Keratinocyte (primary cell): ENCODE measurements around the gene CD47. TPM values are rescaled to one million over a fixed set of nuclear protein-coding genes. Genes with fewer than 3 reads are reported as not detected.

Source experiments
- DNase-seq: peaks from one replicate; pipeline ENCODE4 v3.0.0-alpha.2; 2011; ENCODE audit warnings: low read depth, missing footprints, low spot score
- FAIRE-seq: peaks from 2 replicates; lab custom pipeline; 2011; peaks lifted over from hg19 to GRCh38; lab: Jason Lieb, UNC
- H2AFZ ChIP-seq: 2 replicates; pipeline ENCODE4 v1.6.0; 2012; ENCODE audit warnings: low read length, control low read depth, inconsistent platforms; ENCODE audit not compliant: control insufficient read depth
- H3K27ac ChIP-seq: 2 replicates; pipeline ENCODE4 v1.5.1; 2011; ENCODE audit warnings: low read length; ENCODE audit not compliant: control insufficient read depth, insufficient read depth
- H3K27me3 ChIP-seq: 3 replicates; pipeline ENCODE4 v1.6.0; 2011; ENCODE audit warnings: low read length; ENCODE audit not compliant: control insufficient read depth, insufficient read depth; ENCODE audit errors: extremely low read depth
- H3K36me3 ChIP-seq, 2 experiments: 2 replicates in 1 of 2; 3 replicates in 1 of 2; pipeline ENCODE4 v1.5.1; 2011; ENCODE audit warnings: low read length in 2 of 2, mild to moderate bottlenecking in 1 of 2; ENCODE audit not compliant: control insufficient read depth in 2 of 2, insufficient read depth in 2 of 2; ENCODE audit errors: extremely low read depth in 1 of 2
- H3K4me1 ChIP-seq: 3 replicates; pipeline ENCODE4 v1.5.1; 2011; ENCODE audit warnings: low read length; ENCODE audit not compliant: control insufficient read depth, insufficient read depth; ENCODE audit errors: extremely low read depth
- H3K4me2 ChIP-seq: 3 replicates; pipeline ENCODE4 v1.6.0; 2011; ENCODE audit warnings: low read depth, low read length; ENCODE audit not compliant: control insufficient read depth, insufficient read depth; ENCODE audit errors: extremely low read depth
- H3K4me3 ChIP-seq, 3 experiments: fragments of 200-600 bp in 1 of 3; sonication (generic) in 1 of 3; 2 replicates in 2 of 3; 3 replicates in 1 of 3; pipeline ENCODE4 v1.5.1; 2011 to 2016; ENCODE audit warnings: low read length in 3 of 3, mild to moderate bottlenecking in 3 of 3, control low read depth in 2 of 3, inconsistent platforms in 1 of 3, low read depth in 1 of 3, mixed read lengths in 1 of 3, mixed run types in 1 of 3, moderate library complexity in 1 of 3; ENCODE audit not compliant: control insufficient read depth in 2 of 3, insufficient read depth in 2 of 3; ENCODE audit errors: extremely low read depth in 1 of 3
- H3K79me2 ChIP-seq: 2 replicates; pipeline ENCODE4 v1.6.0; 2012; ENCODE audit warnings: low read length; ENCODE audit not compliant: control insufficient read depth, insufficient read depth
- H3K9ac ChIP-seq: 3 replicates; pipeline ENCODE4 v1.6.0; 2011; ENCODE audit warnings: low read length; ENCODE audit not compliant: control insufficient read depth, insufficient read depth; ENCODE audit errors: extremely low read depth
- H3K9me1 ChIP-seq: 3 replicates; pipeline ENCODE4 v1.6.0; 2011; ENCODE audit warnings: low read length; ENCODE audit not compliant: control insufficient read depth, insufficient read depth; ENCODE audit errors: extremely low read depth
- H3K9me3 ChIP-seq: 2 replicates; pipeline ENCODE4 v1.5.1; 2012; ENCODE audit warnings: low read depth, low read length; ENCODE audit not compliant: control insufficient read depth
- H4K20me1 ChIP-seq: 3 replicates; pipeline ENCODE4 v1.6.0; 2011; ENCODE audit warnings: low read length; ENCODE audit not compliant: control insufficient read depth, insufficient read depth; ENCODE audit errors: extremely low read depth
- CTCF ChIP-seq, 3 experiments: IDR thresholded peaks in 1 of 3; conservative IDR thresholded peaks in 1 of 3; optimal IDR thresholded peaks in 1 of 3; 2 replicates in 2 of 3; 3 replicates in 1 of 3; pipeline versions ENCODE3 to v1.5.1; 2011; ENCODE audit warnings: low read length in 3 of 3, mild to moderate bottlenecking in 3 of 3, moderate library complexity in 2 of 3, control low read depth in 1 of 3, inconsistent platforms in 1 of 3; ENCODE audit not compliant: insufficient read depth in 2 of 3; ENCODE audit errors: extremely low read depth in 1 of 3
- EZH2 ChIP-seq: IDR thresholded peaks from one replicate; pipeline ENCODE4 v1.6.1; 2012; ENCODE audit warnings: inconsistent platforms, mild to moderate bottlenecking, low read length, moderate library complexity
- dilution Hi-C: fragments of 300-500 bp; cut with MboI; formaldehyde crosslinking; loops from one replicate; pipeline ENCODE4 v1.7.0; 2020; ENCODE audit warnings: low sequenced_read_pairs; ENCODE audit not compliant: extremely low pct_ligation_motif_present
- polyA plus RNA-seq, 5 experiments: library from polyadenylated mRNA; depleted of rRNA in 3 of 5; stranded (reverse) in 3 of 5; stranded (forward) in 1 of 5; unstranded in 1 of 5; fragments of >200 nt; gene quantifications; 1 replicate in 1 of 5; 2 replicates in 3 of 5; 3 replicates in 1 of 5; pipeline versions ENCODE4 v1.2.1 to v1.2.3, GENCODE V29; 2011 to 2012; ENCODE audit warnings: missing spikeins in 2 of 5, low read depth in 1 of 5, low replicate concordance in 1 of 5

CD47 gene
- polyA plus RNA-seq, 1 donor (not counting 4 experiments of a cell fraction or from before 2014, with no cell fraction given) = 96.5 TPM

DNA sequence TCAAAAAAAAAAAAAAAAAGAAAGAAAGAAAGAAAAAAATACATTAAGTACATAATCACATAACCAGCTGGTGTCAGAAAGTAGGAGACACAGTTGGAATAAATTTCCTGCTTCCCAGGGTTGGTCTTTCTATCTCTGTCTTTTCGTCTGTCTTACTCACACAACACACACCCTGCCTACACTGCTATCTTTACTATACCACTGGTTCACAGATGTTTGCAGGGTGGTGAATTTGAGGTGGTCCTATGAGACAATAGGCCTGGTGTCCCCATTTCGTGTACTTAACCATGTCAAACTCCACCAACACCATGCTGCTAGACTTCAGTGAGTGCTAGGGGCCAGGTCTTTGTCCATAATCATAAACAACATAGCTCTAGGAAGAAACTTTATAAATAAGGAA lies 17.6 kb upstream of the CD47 start:
- Histone ChIP-seq H3K4me1 (peaks cover 3% of the 10 kb centered on the region), H3K36me3 (no peaks in the 10 kb centered on the region), H3K4me2 (no peak overlapping the region), H3K4me3 (no peak overlapping the region), H3K9ac (no peak overlapping the region), H2AFZ (no peak overlapping the region), H3K27me3 (no peaks in the 10 kb centered on the region), H3K9me3 (no peaks in the 10 kb centered on the region), H3K27ac (no peak overlapping the region), H3K9me1 (no peaks in the 10 kb centered on the region), H4K20me1 (no peaks in the 10 kb centered on the region), H3K79me2 (no peaks in the 10 kb centered on the region)
- no peak for TF ChIP-seq CTCF (optimal IDR thresholded peaks at IDR 0.05 in 1 of 3, IDR thresholded peaks at IDR 0.05 in 1 of 3, conservative IDR thresholded peaks at IDR 0.05 in 1 of 3; ENCODE audit: extremely low read depth in 1 of 3, insufficient read depth in 2 of 3, low read length in 3 of 3)
- no peak for TF ChIP-seq EZH2
- DNase-seq (no peak), FAIRE-seq (no peak)
- dilution Hi-C loops = no loop called here

DNA sequence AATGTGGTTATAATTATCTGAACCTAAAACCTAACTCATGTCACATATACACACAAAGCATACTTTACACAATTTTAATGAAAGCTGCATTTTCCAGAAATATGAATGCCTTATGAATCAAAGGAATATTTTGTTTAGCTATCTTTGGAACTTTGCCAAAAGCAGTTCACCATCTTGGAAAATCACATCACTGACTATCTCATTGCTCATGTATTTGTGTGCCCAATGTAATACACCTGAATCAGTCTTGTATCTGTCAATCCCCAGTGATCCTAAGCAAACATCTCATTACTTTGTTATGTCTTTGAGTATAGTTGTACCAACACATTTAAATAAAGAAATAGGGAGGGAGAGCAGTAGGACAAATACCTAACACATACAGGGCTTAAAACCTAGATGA lies 15.6 kb upstream of the CD47 start:
- Histone ChIP-seq H4K20me1 (no peaks in the 10 kb centered on the region), H3K9ac (no peak overlapping the region), H3K9me1 (no peaks in the 10 kb centered on the region), H2AFZ (no peak overlapping the region), H3K27me3 (no peaks in the 10 kb centered on the region), H3K4me2 (no peak overlapping the region), H3K79me2 (no peaks in the 10 kb centered on the region), H3K4me3 (no peak overlapping the region), H3K4me1 (peaks cover 3% of the 10 kb centered on the region), H3K9me3 (no peaks in the 10 kb centered on the region), H3K27ac (no peak overlapping the region), H3K36me3 (no peaks in the 10 kb centered on the region)
- TF ChIP-seq CTCF (optimal IDR thresholded peaks at IDR 0.05 in 1 of 3, IDR thresholded peaks at IDR 0.05 in 1 of 3, conservative IDR thresholded peaks at IDR 0.05 in 1 of 3; ENCODE audit: extremely low read depth in 1 of 3, insufficient read depth in 2 of 3, low read length in 3 of 3) (no peak), EZH2 (no peak)
- FAIRE-seq = no peak
- DNase-seq = no peak
- dilution Hi-C loops = no loop called here
